ENCODE data around the gene NMNAT3.

Gene NMNAT3

GRCh38 chr3:139691619-139692018 is 13.8 kb upstream of the NMNAT3 start:
- Histone ChIP-seq H3K79me2 (ENCODE audit: insufficient read depth, low read length) (no peaks in the 10 kb centered on the region), H3F3A (ENCODE audit: insufficient read depth, low read length) (no peaks in the 10 kb centered on the region), H3K9me3 (ENCODE audit: low read length) (no peaks in the 10 kb centered on the region), H3K4me3 (ENCODE audit: low read depth, low read length, poor library complexity, severe bottlenecking) (no peak overlapping the region), H3K4me1 (ENCODE audit: insufficient read depth, low read length, severe bottlenecking) (no peaks in the 10 kb centered on the region), H3K9ac (ENCODE audit: low read length) (no peak overlapping the region), H3K4me2 (ENCODE audit: low read length) (no peak overlapping the region), H4K20me1 (ENCODE audit: insufficient read depth, low read length) (no peaks in the 10 kb centered on the region), H2AFZ (ENCODE audit: low read length) (no peak overlapping the region), H3K9me2 (ENCODE audit: low read depth, low read length) (no peaks in the 10 kb centered on the region), H3K36me3 (ENCODE audit: insufficient read depth, low read length) (no peaks in the 10 kb centered on the region), H3K27me3 (ENCODE audit: insufficient read depth, low read length) (0 out of 2 replicates have a peak, but pooled peaks cover 2% of the 10 kb centered on the region), H3K27ac (ENCODE audit: low read depth, low read length, poor library complexity, severe bottlenecking) (no peak overlapping the region)
- TF ChIP-seq CTCF (IDR thresholded peaks at IDR 0.05; ENCODE audit: low read length) (no peak), EZH2 (IDR thresholded peaks at IDR 0.05; ENCODE audit: borderline replicate concordance, low read length) (no peak)

DNA sequence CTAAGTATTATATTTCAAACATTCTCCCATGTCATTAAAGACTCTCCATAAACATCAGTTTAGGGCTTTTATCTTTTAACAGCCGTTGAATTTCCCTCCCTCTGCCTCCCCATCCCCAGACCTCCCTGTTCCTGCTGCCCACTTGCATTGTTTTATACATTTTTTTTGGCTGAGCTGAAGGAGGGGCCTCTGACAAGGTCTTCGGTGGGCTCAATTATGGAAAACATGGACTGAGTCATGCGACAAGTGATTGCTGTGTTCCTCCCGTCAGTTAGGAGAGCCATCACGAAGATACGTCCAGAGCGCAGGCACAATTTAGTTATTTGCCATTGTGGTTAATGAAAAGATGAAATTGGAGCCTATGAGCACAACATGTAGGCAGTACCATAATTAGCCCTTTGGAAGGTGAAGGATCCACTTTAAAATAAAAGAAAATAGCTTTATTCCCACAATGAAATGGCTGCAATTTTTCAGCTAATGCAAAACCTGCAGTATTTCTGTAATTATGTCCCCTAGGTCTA is 12.0 kb upstream of the NMNAT3 start:
- no peak overlapping the region for H2AFZ ChIP-seq (ENCODE audit: low read length)
- no peaks in the 10 kb centered on the region for H3K4me1 ChIP-seq (ENCODE audit: insufficient read depth, low read length, severe bottlenecking)
- H3K9me2 ChIP-seq (ENCODE audit: low read depth, low read length), result no peaks in the 10 kb centered on the region
- no peaks in the 10 kb centered on the region for H3K9me3 ChIP-seq (ENCODE audit: low read length)
- H3K4me2 ChIP-seq (ENCODE audit: low read length), result no peak overlapping the region
- TF ChIP-seq EZH2 (IDR thresholded peaks at IDR 0.05; ENCODE audit: borderline replicate concordance, low read length) (no peak), CTCF (IDR thresholded peaks at IDR 0.05; ENCODE audit: low read length) (no peak)
- no peaks in the 10 kb centered on the region for H3K79me2 ChIP-seq (ENCODE audit: insufficient read depth, low read length)
- 0 out of 2 replicates have a peak, but pooled peaks cover 6% of the 10 kb centered on the region for H3K27me3 ChIP-seq (ENCODE audit: insufficient read depth, low read length)
- H3K27ac ChIP-seq (ENCODE audit: low read depth, low read length, poor library complexity, severe bottlenecking), result no peak overlapping the region
- H4K20me1 ChIP-seq (ENCODE audit: insufficient read depth, low read length), result no peaks in the 10 kb centered on the region
- H3F3A ChIP-seq (ENCODE audit: insufficient read depth, low read length), result no peaks in the 10 kb centered on the region
- no peak overlapping the region for H3K4me3 ChIP-seq (ENCODE audit: low read depth, low read length, poor library complexity, severe bottlenecking)
- H3K9ac ChIP-seq (ENCODE audit: low read length), result no peak overlapping the region
- no peaks in the 10 kb centered on the region for H3K36me3 ChIP-seq (ENCODE audit: insufficient read depth, low read length)

DNA sequence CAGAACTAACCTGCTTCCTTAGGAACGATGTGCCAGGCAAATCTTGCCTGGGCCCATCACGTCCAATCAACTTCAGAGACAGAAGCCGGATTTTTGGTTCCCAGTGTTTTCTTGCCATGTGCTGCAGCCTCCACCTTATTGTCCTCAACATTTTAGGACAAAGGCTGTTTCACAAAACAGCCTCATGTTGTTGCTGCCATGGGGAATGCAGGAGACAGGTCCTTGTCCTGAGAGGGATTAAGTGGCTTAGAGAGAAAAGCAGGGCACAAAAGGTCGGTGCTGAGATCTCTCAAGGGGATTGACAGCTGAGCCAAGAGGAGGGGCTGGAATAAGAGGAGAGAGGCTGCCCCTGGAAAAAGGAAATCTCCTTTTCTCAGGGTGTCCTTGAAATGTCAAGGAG is 11.3 kb upstream of the NMNAT3 start:
- Histone ChIP-seq H3K9ac (ENCODE audit: low read length) (no peak overlapping the region), H3K79me2 (ENCODE audit: insufficient read depth, low read length) (no peaks in the 10 kb centered on the region), H3K27me3 (ENCODE audit: insufficient read depth, low read length) (0 out of 2 replicates have a peak, but pooled peaks cover 6% of the 10 kb centered on the region), H3K4me3 (ENCODE audit: low read depth, low read length, poor library complexity, severe bottlenecking) (no peak overlapping the region), H2AFZ (ENCODE audit: low read length) (no peak overlapping the region), H3K4me2 (ENCODE audit: low read length) (no peak overlapping the region), H4K20me1 (ENCODE audit: insufficient read depth, low read length) (no peaks in the 10 kb centered on the region), H3K4me1 (ENCODE audit: insufficient read depth, low read length, severe bottlenecking) (no peaks in the 10 kb centered on the region), H3K27ac (ENCODE audit: low read depth, low read length, poor library complexity, severe bottlenecking) (no peak overlapping the region), H3F3A (ENCODE audit: insufficient read depth, low read length) (no peaks in the 10 kb centered on the region), H3K36me3 (ENCODE audit: insufficient read depth, low read length) (no peaks in the 10 kb centered on the region), H3K9me2 (ENCODE audit: low read depth, low read length) (no peaks in the 10 kb centered on the region), H3K9me3 (ENCODE audit: low read length) (no peaks in the 10 kb centered on the region)
- no peak for TF ChIP-seq EZH2 (IDR thresholded peaks at IDR 0.05; ENCODE audit: borderline replicate concordance, low read length)
- no peak for TF ChIP-seq CTCF (IDR thresholded peaks at IDR 0.05; ENCODE audit: low read length)

All from OCI-LY1 (cell line).